Measurements from ENCODE around the gene PPA2. TPM values are rescaled to one million over a fixed set of nuclear protein-coding genes. Genes with fewer than 3 reads are reported as not detected.

PPA2 gene
- total RNA-seq, 1 experiment from 2014 or later, result 98.5 TPM

GRCh38 chr4:105351861-105352260 is 122.0 kb downstream of the PPA2 start:
- TF ChIP-seq EZH2 (IDR thresholded peaks at IDR 0.05) (no peak), SP1 (IDR thresholded peaks at IDR 0.05; ENCODE audit: low read depth) (no peak), ZFX (IDR thresholded peaks at IDR 0.05) (no peak), POLR2A (IDR thresholded peaks at IDR 0.05; ENCODE audit: borderline replicate concordance, extremely low read depth, insufficient read depth, insufficient read length) (no peak), ELF1 (IDR thresholded peaks at IDR 0.05; ENCODE audit: borderline replicate concordance, low read depth) (no peak), EGR1 (IDR thresholded peaks at IDR 0.05; ENCODE audit: low read depth) (no peak), CBX3 (IDR thresholded peaks at IDR 0.05; ENCODE audit: low read depth) (no peak), JUND (IDR thresholded peaks at IDR 0.05) (no peak), YY1 (IDR thresholded peaks at IDR 0.05; ENCODE audit: extremely low read depth, insufficient replicate concordance, low read depth, low read length) (no peak)
- H3K9me3 ChIP-seq (ENCODE audit: control insufficient read depth in 1 of 2, insufficient read depth in 1 of 2, low read depth in 1 of 2, low read length in 2 of 2), result no peaks in the 10 kb centered on the region
- no peaks in the 10 kb centered on the region for H3K79me2 ChIP-seq (ENCODE audit: insufficient read depth, low read length)
- ChIA-PET RAD21 (ENCODE audit: low non-redundant PET in 1 of 2, low total read pairs in 2 of 2, uncharacterized antibody in 2 of 2, unreplicated experiment in 2 of 2) (no interaction called here), CTCF (no interaction called here), POLR2A (no interaction called here)
- H3K9me2 ChIP-seq (ENCODE audit: insufficient read depth), result no peaks in the 10 kb centered on the region
- no TSS peak for BruUV-seq (replicated peaks)
- no peak for ATAC-seq
- no peak overlapping the region for H3K27ac ChIP-seq (ENCODE audit: low read depth, low read length)
- H2AFZ ChIP-seq (ENCODE audit: low read depth, low read length, poor library complexity, severe bottlenecking), result no peak overlapping the region
- H3K4me3 ChIP-seq (replicated peaks in 1 of 2; ENCODE audit: low read depth in 1 of 2, low read length in 2 of 2), result no peak overlapping the region
- intact Hi-C loops (cut with micrococcal nuclease), result no loop called here
- no peaks in the 10 kb centered on the region for H3K36me3 ChIP-seq (ENCODE audit: control insufficient read depth in 1 of 2, insufficient read depth in 2 of 2, low read length in 2 of 2)
- DNase-seq (ENCODE audit: low read depth, low spot score), result no peak
- no peaks in the 10 kb centered on the region for H4K20me1 ChIP-seq (ENCODE audit: insufficient read depth)
- no peak overlapping the region for H3K9ac ChIP-seq (ENCODE audit: low read length)
- H3K4me1 ChIP-seq (ENCODE audit: control insufficient read depth in 1 of 2, insufficient read depth in 2 of 2, low read length in 2 of 2), result no peaks in the 10 kb centered on the region
- no peak overlapping the region for H3K4me2 ChIP-seq (ENCODE audit: low read length)
- H3K27me3 ChIP-seq (ENCODE audit: insufficient read depth, low read length), result no peaks in the 10 kb centered on the region

- no peak overlapping the region for H3K4me2 ChIP-seq (ENCODE audit: low read length)
- H3K9me2 ChIP-seq (ENCODE audit: insufficient read depth), result no peaks in the 10 kb centered on the region
- no TSS peak for BruUV-seq (replicated peaks)
- RAD21 ChIA-PET (ENCODE audit: low non-redundant PET in 1 of 2, low total read pairs in 2 of 2, uncharacterized antibody in 2 of 2, unreplicated experiment in 2 of 2), result no interaction called here
- H3K4me3 ChIP-seq (replicated peaks in 1 of 2; ENCODE audit: low read depth in 1 of 2, low read length in 2 of 2), result no peak overlapping the region
- CTCF ChIA-PET, result no interaction called here
- no peaks in the 10 kb centered on the region for H3K36me3 ChIP-seq (ENCODE audit: control insufficient read depth in 1 of 2, insufficient read depth in 2 of 2, low read length in 2 of 2)
- ATAC-seq (no peak), DNase-seq (ENCODE audit: low read depth, low spot score) (no peak)
- H3K27ac ChIP-seq (ENCODE audit: low read depth, low read length), result no peak overlapping the region
- H3K4me1 ChIP-seq (ENCODE audit: control insufficient read depth in 1 of 2, insufficient read depth in 2 of 2, low read length in 2 of 2), result no peaks in the 10 kb centered on the region
- no peak overlapping the region for H3K9ac ChIP-seq (ENCODE audit: low read length)
- H2AFZ ChIP-seq (ENCODE audit: low read depth, low read length, poor library complexity, severe bottlenecking), result no peak overlapping the region
- H3K9me3 ChIP-seq (ENCODE audit: control insufficient read depth in 1 of 2, insufficient read depth in 1 of 2, low read depth in 1 of 2, low read length in 2 of 2), result no peaks in the 10 kb centered on the region
- H3K27me3 ChIP-seq (ENCODE audit: insufficient read depth, low read length), result no peaks in the 10 kb centered on the region
- intact Hi-C loops (cut with micrococcal nuclease), result no loop called here
- TF ChIP-seq ZFX (IDR thresholded peaks at IDR 0.05), result no peak
- no peak for TF ChIP-seq EZH2phosphoT487 (IDR thresholded peaks at IDR 0.05; ENCODE audit: borderline replicate concordance)
- TF ChIP-seq FOSL1 (IDR thresholded peaks at IDR 0.05; ENCODE audit: low read depth), result no peak
- no peak for TF ChIP-seq SIN3A (IDR thresholded peaks at IDR 0.05; ENCODE audit: low read depth)
- no peak for TF ChIP-seq JUND (IDR thresholded peaks at IDR 0.05)
- TF ChIP-seq CBX3 (IDR thresholded peaks at IDR 0.05; ENCODE audit: low read depth), result no peak
- POLR2A ChIA-PET, result no interaction called here
- no peaks in the 10 kb centered on the region for H4K20me1 ChIP-seq (ENCODE audit: insufficient read depth)
- no peaks in the 10 kb centered on the region for H3K79me2 ChIP-seq (ENCODE audit: insufficient read depth, low read length)
Observed at GRCh38 chr4:105350859-105351490, 122.9 kb downstream of the PPA2 start.

Data from HCT116 (cell line).